GM13976 (cell line): ENCODE measurements around the gene ASTN2.

Experiments
- DNase-seq: peaks from one replicate; pipeline ENCODE4 v3.0.0; 2012; ENCODE audit warnings: low spot score
- CTCF ChIP-seq: IDR thresholded peaks from 2 replicates; pipeline ENCODE4 v1.5.1; 2012; ENCODE audit warnings: borderline replicate concordance, mild to moderate bottlenecking; ENCODE audit not compliant: insufficient read depth; ENCODE audit errors: extremely low read depth, missing control alignments, control extremely low read depth
- in situ Hi-C: fragments of 300-500 bp; cut with MboI; formaldehyde crosslinking; loops from one replicate; pipeline ENCODE4 v1.12.0; 2022; ENCODE audit warnings: low sequenced_read_pairs, mixed read lengths, inconsistent platforms; ENCODE audit not compliant: unreplicated experiment

The ASTN2 gene

GRCh38 chr9:116442528-116442927, 972.3 kb downstream of the ASTN2 start:
- no peak for DNase-seq
- in situ Hi-C loops, result no loop called here
- TF ChIP-seq CTCF, result no peak

GRCh38 chr9:116437411-116438370, 977.2 kb downstream of the ASTN2 start:
- no peak for DNase-seq
- TF ChIP-seq CTCF, result no peak
- in situ Hi-C loops, result no loop called here

GRCh38 chr9:116436121-116436520, 978.7 kb downstream of the ASTN2 start:
- no peak for DNase-seq
- no peak for TF ChIP-seq CTCF
- in situ Hi-C loops, result no loop called here

- no peak for TF ChIP-seq CTCF
- DNase-seq, result no peak
- in situ Hi-C loops, result no loop called here
Observed at GRCh38 chr9:116435706-116436105, 979.2 kb downstream of the ASTN2 start.

GRCh38 chr9:116434314-116434713, 980.5 kb downstream of the ASTN2 start:
- in situ Hi-C loops, result no loop called here
- TF ChIP-seq CTCF, result no peak
- no peak for DNase-seq

- DNase-seq, result no peak
- in situ Hi-C loops, result no loop called here
Observed at GRCh38 chr9:116432051-116432450, 982.8 kb downstream of the ASTN2 start.

More at GRCh38 chr9:116432051-116432450, 982.8 kb downstream of the ASTN2 start:
- no peak for TF ChIP-seq CTCF
